Measurements from ENCODE around the gene PCGF3. TPM values are rescaled to one million over a fixed set of nuclear protein-coding genes. Genes with fewer than 3 reads are reported as not detected.

PCGF3 gene
- total and polyA plus RNA-seq, 9 of the 15 experiments (the other 6 are each of a cell fraction or from before 2014, with no cell fraction given): 2.6 to 46.1 (median 20.3) TPM

GRCh38 chr4:705278-706082 is at the start of gene PCGF3 (continued):
- TF ChIP-seq TRIM25 (IDR thresholded peaks at IDR 0.05; ENCODE audit: borderline replicate concordance) (peak; percentile 89; the same call in 1 of the 2 replicates), DPF2 (IDR thresholded peaks at IDR 0.05) (peak; percentile 54; the same call in 1 of the 2 replicates), NONO (IDR thresholded peaks at IDR 0.05; ENCODE audit: low read depth in 2 of 2, low read length in 1 of 2) (0 out of 4 replicates have a peak, but pooled peaks of 1 of the 2 experiments have one; percentile 61), MYC (IDR thresholded peaks at IDR 0.05; ENCODE audit: low read depth, low read length) (peak; percentile 31; the same call in 1 of the 2 replicates), MYC (CRISPR knock-in tag; IDR thresholded peaks at IDR 0.05; ENCODE audit: borderline replicate concordance, low read depth) (no peak), CREB3 (tag; conservative IDR thresholded peaks at IDR 0.05; ENCODE audit: low read depth) (no peak), PKNOX1 (IDR thresholded peaks at IDR 0.05) (peak; percentile 96), ETS1 (conservative IDR thresholded peaks at IDR 0.05; ENCODE audit: control insufficient read depth, low read depth, low read length) (0 out of 2 replicates have a peak, but pooled peaks have one; percentile 51), JUND (IDR thresholded peaks at IDR 0.05; ENCODE audit: borderline replicate concordance, low read depth, low read length) (0 out of 2 replicates have a peak, but pooled peaks have one; percentile 5), JUND (tag; IDR thresholded peaks at IDR 0.05; ENCODE audit: borderline replicate concordance, low read depth, low read length) (no peak), ELF4 (CRISPR knock-in tag; IDR thresholded peaks at IDR 0.05) (no peak), ZBTB7A (IDR thresholded peaks at IDR 0.05; ENCODE audit: borderline replicate concordance, control insufficient read depth, low read depth, low read length) (peak; percentile 89), HLTF (IDR thresholded peaks at IDR 0.05) (peak; percentile 89; the same call in 1 of the 2 replicates), HMBOX1 (IDR thresholded peaks at IDR 0.05) (peak; percentile 8; the same call in 1 of the 2 replicates), HBP1 (CRISPR knock-in tag; IDR thresholded peaks at IDR 0.05) (peak; percentile 77), MAFF (IDR thresholded peaks at IDR 0.05; ENCODE audit: low read length) (no peak), ETV5 (CRISPR knock-in tag; IDR thresholded peaks at IDR 0.05; ENCODE audit: low read depth) (0 out of 2 replicates have a peak, but pooled peaks have one; percentile 26), PHF8 (IDR thresholded peaks at IDR 0.05; ENCODE audit: borderline replicate concordance, low read length) (peak; percentile 74; the same call in 1 of the 2 replicates), PHB2 (IDR thresholded peaks at IDR 0.05; ENCODE audit: low read depth) (peak; percentile 62; the same call in 1 of the 2 replicates)

Data from K562 (cell line).